Mesenchymal stem cell (in vitro differentiated cells and primary cell): Measurements from ENCODE around the gene PSMD13.

ENCODE experiments used
- DNase-seq: peaks from one replicate; pipeline ENCODE4 v3.0.0-alpha.2; 2013
- H2AFZ ChIP-seq: one replicate; pipeline ENCODE4 v1.6.1; 2013; ENCODE audit warnings: low read depth, mild to moderate bottlenecking, control low read depth, inconsistent platforms, low read length, moderate library complexity
- H2AK5ac ChIP-seq: 2 replicates; pipeline ENCODE4 v1.6.1; 2013; ENCODE audit warnings: low read length, moderate library complexity, mild to moderate bottlenecking, inconsistent platforms; ENCODE audit not compliant: severe bottlenecking
- H2BK120ac ChIP-seq: one replicate; pipeline ENCODE4 v1.6.1; 2013; ENCODE audit warnings: low read depth, mild to moderate bottlenecking, inconsistent platforms, low read length, moderate library complexity
- H2BK12ac ChIP-seq, 2 experiments: one replicate each; pipeline ENCODE4 v1.6.1; 2013; ENCODE audit warnings: inconsistent platforms in 2 of 2, low read length in 2 of 2, mild to moderate bottlenecking in 2 of 2, moderate library complexity in 2 of 2, control low read depth in 1 of 2
- H2BK15ac ChIP-seq: one replicate; pipeline ENCODE4 v1.6.1; 2013; ENCODE audit warnings: mild to moderate bottlenecking, low read depth, inconsistent platforms; ENCODE audit not compliant: poor library complexity, severe bottlenecking
- H2BK5ac ChIP-seq: 2 replicates; pipeline ENCODE4 v1.6.1; 2013; ENCODE audit warnings: low read depth, mild to moderate bottlenecking, low read length, control low read depth, inconsistent platforms; ENCODE audit not compliant: poor library complexity, severe bottlenecking
- H3K14ac ChIP-seq, 2 experiments: one replicate each; pipeline ENCODE4 v1.6.1; 2013; ENCODE audit warnings: inconsistent platforms in 2 of 2, low read length in 2 of 2, control low read depth in 1 of 2, mild to moderate bottlenecking in 1 of 2, moderate library complexity in 1 of 2
- H3K18ac ChIP-seq, 2 experiments: one replicate each; pipeline ENCODE4 v1.6.1; 2013; ENCODE audit warnings: inconsistent platforms in 2 of 2, low read length in 2 of 2, control low read depth in 1 of 2, low read depth in 1 of 2, mild to moderate bottlenecking in 1 of 2
- H3K23ac ChIP-seq, 2 experiments: one replicate each; pipeline ENCODE4 v1.6.1; 2013; ENCODE audit warnings: inconsistent platforms in 2 of 2, low read length in 2 of 2, mild to moderate bottlenecking in 2 of 2, moderate library complexity in 2 of 2, control low read depth in 1 of 2
- H3K27ac ChIP-seq: 2 replicates; pipeline ENCODE4 v1.5.1; 2013; ENCODE audit warnings: mild to moderate bottlenecking, moderate library complexity, low read length, control low read depth, inconsistent platforms; ENCODE audit not compliant: poor library complexity, severe bottlenecking
- H3K27me3 ChIP-seq, 2 experiments: 2 replicates each; pipeline versions ENCODE4 v1.6.1 to v1.7.0; 2013; ENCODE audit warnings: low read length in 2 of 2, mild to moderate bottlenecking in 2 of 2, moderate library complexity in 2 of 2, control low read depth in 1 of 2, inconsistent platforms in 1 of 2; ENCODE audit not compliant: control insufficient read depth in 1 of 2, insufficient read depth in 1 of 2
- H3K36me3 ChIP-seq, 2 experiments: 2 replicates each; pipeline versions ENCODE4 v1.6.1 to v1.7.0; 2013; ENCODE audit warnings: low read length in 2 of 2, control low read depth in 1 of 2, inconsistent platforms in 1 of 2, low read depth in 1 of 2, mild to moderate bottlenecking in 1 of 2; ENCODE audit not compliant: insufficient read depth in 2 of 2, control insufficient read depth in 1 of 2
- H3K4ac ChIP-seq, 2 experiments: one replicate each; pipeline ENCODE4 v1.6.1; 2013; ENCODE audit warnings: inconsistent platforms in 2 of 2, low read length in 2 of 2, mild to moderate bottlenecking in 2 of 2, moderate library complexity in 2 of 2, control low read depth in 1 of 2, low read depth in 1 of 2
- H3K4me1 ChIP-seq: 2 replicates; pipeline ENCODE4 v1.6.1; 2013; ENCODE audit warnings: low read depth, low read length, control low read depth; ENCODE audit not compliant: control insufficient read depth, insufficient read depth
- H3K4me2 ChIP-seq: 2 replicates; pipeline ENCODE4 v1.6.1; 2013; ENCODE audit warnings: low read length, mild to moderate bottlenecking, inconsistent platforms; ENCODE audit not compliant: poor library complexity, severe bottlenecking
- H3K4me3 ChIP-seq, 2 experiments: 2 replicates each; pipeline versions ENCODE4 v1.5.1 to v1.7.0; 2013; ENCODE audit warnings: low read length in 2 of 2, mild to moderate bottlenecking in 2 of 2, control low read depth in 1 of 2, low read depth in 1 of 2; ENCODE audit not compliant: insufficient read depth in 1 of 2
- H3K79me1 ChIP-seq: replicated peaks from 2 replicates; pipeline ENCODE4 v1.6.1; 2013; ENCODE audit warnings: mild to moderate bottlenecking, control low read depth, low read length, inconsistent platforms; ENCODE audit not compliant: poor library complexity, severe bottlenecking
- H3K9ac ChIP-seq: 2 replicates; pipeline ENCODE4 v1.7.0; 2013; ENCODE audit warnings: mild to moderate bottlenecking, low read length, moderate library complexity
- H3K9me3 ChIP-seq: 2 replicates; pipeline ENCODE4 v1.7.0; 2013; ENCODE audit warnings: mild to moderate bottlenecking, low read length; ENCODE audit not compliant: control insufficient read depth
- H4K8ac ChIP-seq: one replicate; pipeline ENCODE4 v1.6.1; 2013; ENCODE audit warnings: inconsistent platforms, mild to moderate bottlenecking, low read length, moderate library complexity
- H4K91ac ChIP-seq: one replicate; pipeline ENCODE4 v1.6.1; 2013; ENCODE audit warnings: mild to moderate bottlenecking, low read length, inconsistent platforms
- WGBS: methylation state at CpG from one replicate; pipeline ENCODE4 v1.1.7; 2013; ENCODE audit warnings: mixed read lengths; 5-methylcytosine and 5-hydroxymethylcytosine counted together

The PSMD13 gene

GRCh38 chr11:272195-272930 lies 35.6 kb downstream of the PSMD13 start:
- WGBS: 88% methylated on average over 22 of the region's 22 CpGs
- H4K8ac ChIP-seq: no peak overlapping the region
- no peak for DNase-seq
- H3K14ac ChIP-seq: no peak overlapping the region
- H3K36me3 ChIP-seq: no peaks in the 10 kb centered on the region
- H3K4ac ChIP-seq: no peak overlapping the region
- no peak overlapping the region for H2BK5ac ChIP-seq
- no peak overlapping the region for H2BK15ac ChIP-seq
- H2BK120ac ChIP-seq: no peak overlapping the region
- no peak overlapping the region for H3K4me3 ChIP-seq
- H3K4me1 ChIP-seq: peaks cover 6% of the 10 kb centered on the region
- H2AK5ac ChIP-seq: no peak overlapping the region
- no peak overlapping the region for H2AFZ ChIP-seq
- no peak overlapping the region for H3K4me2 ChIP-seq
- no peaks in the 10 kb centered on the region for H3K79me1 ChIP-seq
- H3K18ac ChIP-seq: no peak overlapping the region
- H3K23ac ChIP-seq: no peak overlapping the region
- H4K91ac ChIP-seq: no peak overlapping the region
- peaks cover 7 to 61% of the 10 kb centered on the region in 2 experiments for H3K27me3 ChIP-seq
- H2BK12ac ChIP-seq: no peak overlapping the region
- no peak overlapping the region for H3K9ac ChIP-seq
- H3K27ac ChIP-seq: no peak overlapping the region
- peaks cover 21% of the 10 kb centered on the region for H3K9me3 ChIP-seq

- H3K4me3 ChIP-seq: no peak overlapping the region
- H3K4ac ChIP-seq: no peak overlapping the region
- no peak overlapping the region for H2AK5ac ChIP-seq
- H3K27me3 ChIP-seq: peaks cover 7 to 63% of the 10 kb centered on the region in 2 experiments
- H2BK15ac ChIP-seq: no peak overlapping the region
- no peaks in the 10 kb centered on the region for H3K79me1 ChIP-seq
- H2BK5ac ChIP-seq: no peak overlapping the region
- H3K9me3 ChIP-seq: peaks cover 21% of the 10 kb centered on the region
- H3K18ac ChIP-seq: no peak overlapping the region
- no peak overlapping the region for H2BK12ac ChIP-seq
- H4K91ac ChIP-seq: no peak overlapping the region
- H3K23ac ChIP-seq: no peak overlapping the region
- H4K8ac ChIP-seq: no peak overlapping the region
- H3K4me1 ChIP-seq: peaks cover 6% of the 10 kb centered on the region
- H3K36me3 ChIP-seq: no peaks in the 10 kb centered on the region
- H2BK120ac ChIP-seq: no peak overlapping the region
- H3K14ac ChIP-seq: no peak overlapping the region
- H2AFZ ChIP-seq: no peak overlapping the region
- DNase-seq: no peak
- H3K9ac ChIP-seq: no peak overlapping the region
- WGBS: 86% methylated on average over 6 of the region's 6 CpGs
- no peak overlapping the region for H3K4me2 ChIP-seq
- no peak overlapping the region for H3K27ac ChIP-seq
These were observed 36.1 kb downstream of the PSMD13 start for GRCh38 chr11:272931-273198.

- Histone ChIP-seq H2AK5ac (no peak overlapping the region), H3K23ac (no peak overlapping the region), H2AFZ (no peak overlapping the region), H4K91ac (no peak overlapping the region), H3K4me1 (peaks cover 6% of the 10 kb centered on the region), H3K18ac (no peak overlapping the region), H3K14ac (no peak overlapping the region), H3K9ac (no peak overlapping the region), H4K8ac (no peak overlapping the region), H3K27me3 (peaks cover 5 to 81% of the 10 kb centered on the region in 2 experiments), H2BK15ac (no peak overlapping the region), H2BK120ac (no peak overlapping the region), H2BK5ac (no peak overlapping the region), H3K27ac (no peak overlapping the region), H3K36me3 (no peaks in the 10 kb centered on the region), H3K9me3 (peaks cover 21% of the 10 kb centered on the region), H3K4me3 (no peak overlapping the region), H2BK12ac (no peak overlapping the region), H3K79me1 (no peaks in the 10 kb centered on the region), H3K4ac (no peak overlapping the region), H3K4me2 (no peak overlapping the region)
- DNase-seq: no peak
These were observed 39.4 kb downstream of the PSMD13 start for GRCh38 chr11:276219-276618.

- Histone ChIP-seq H2BK120ac (no peak within 1 kb of the TSS), H3K9me3 (peaks cover 21% of the 10 kb centered on the region), H2BK15ac (no peak within 1 kb of the TSS), H3K36me3 (no peaks in the 10 kb centered on the region), H3K18ac (no peak within 1 kb of the TSS), H3K23ac (no peak within 1 kb of the TSS), H3K4me2 (no peak within 1 kb of the TSS), H2BK5ac (no peak within 1 kb of the TSS), H3K79me1 (no peaks in the 10 kb centered on the region), H3K4me3 (no peak within 1 kb of the TSS), H3K9ac (no peak within 1 kb of the TSS), H3K4ac (no peak within 1 kb of the TSS), H3K14ac (no peak within 1 kb of the TSS), H3K4me1 (peaks cover 1% of the 10 kb centered on the region), H4K8ac (no peak within 1 kb of the TSS), H2AFZ (no peak within 1 kb of the TSS), H2AK5ac (no peak within 1 kb of the TSS), H3K27ac (no peak within 1 kb of the TSS), H2BK12ac (no peak within 1 kb of the TSS), H4K91ac (no peak within 1 kb of the TSS), H3K27me3 (peaks cover 10 to 84% of the 10 kb centered on the region in 2 experiments)
- WGBS: 91% methylated on average over 21 of the region's 21 CpGs
- DNase-seq: no peak
These were observed 41.5 kb downstream of the PSMD13 start, which contains the start of gene NLRP6 for GRCh38 chr11:278001-278951. TSS of gene NLRP6 (plus strand) at chr11:278407. CDS start at chr11:278570, 163 bp downstream.
